NCI-H82 treated with DMSO at 0.1 percent for 48 hours (cell line): ENCODE data around the gene TTLL10.
"Not testable (repeated sequence)": the region's sequence is repeated elsewhere in the genome, so short reads cannot be mapped to it uniquely, and the experiment has no call there.

Experiments
- DNase-seq: peaks from one replicate; lab custom pipeline; 2025; ENCODE audit not compliant: unreplicated experiment; lab: John Stamatoyannopoulos, UW

Gene TTLL10

GRCh38 chr1:1183833-1184775 is 10.4 kb downstream of the TTLL10 start:
- DNase-seq: no peak

- no peak for DNase-seq
Observed at GRCh38 chr1:1185101-1185765, 11.6 kb downstream of the TTLL10 start.

GRCh38 chr1:1187938-1188337 is 14.3 kb downstream of the TTLL10 start:
- no peak for DNase-seq

- no peak for DNase-seq
Observed at GRCh38 chr1:1189111-1189510, 15.4 kb downstream of the TTLL10 start.

GRCh38 chr1:1191734-1192133 is 18.1 kb downstream of the TTLL10 start:
- no peak for DNase-seq

- DNase-seq: no peak
Observed at GRCh38 chr1:1194723-1195122, 21.0 kb downstream of the TTLL10 start.

- DNase-seq: not testable (repeated sequence)
Observed at GRCh38 chr1:1195726-1196125, 22.0 kb downstream of the TTLL10 start.

GRCh38 chr1:1196431-1197187 is 22.9 kb downstream of the TTLL10 start:
- no peak for DNase-seq

- no peak for DNase-seq
Observed at GRCh38 chr1:1197188-1197500, 23.5 kb downstream of the TTLL10 start.

- no peak for DNase-seq
Observed at GRCh38 chr1:1197551-1198422, 24.1 kb downstream of the TTLL10 start.

GRCh38 chr1:1198423-1199140 is 24.9 kb downstream of the TTLL10 start:
- no peak for DNase-seq

GRCh38 chr1:1199141-1199960 is 25.7 kb downstream of the TTLL10 start:
- no peak for DNase-seq

GRCh38 chr1:1199961-1200875 is 26.5 kb downstream of the TTLL10 start:
- no peak for DNase-seq

- no peak for DNase-seq
Observed at GRCh38 chr1:1200876-1201810, 27.5 kb downstream of the TTLL10 start.

- DNase-seq: no peak
Observed at GRCh38 chr1:1202831-1203560, 29.3 kb downstream of the TTLL10 start.
